Neural cell (in vitro differentiated cells): ENCODE measurements around the gene CYB561A3. TPM values are rescaled to one million over a fixed set of nuclear protein-coding genes. Genes with fewer than 3 reads are reported as not detected.

ENCODE experiments used
- H2AFZ ChIP-seq: fragments of 200-600, 300-800 bp; sonication (generic), shearing (Covaris generic); 2 replicates; pipeline ENCODE4 v1.6.0; 2014; ENCODE audit warnings: low read depth, mild to moderate bottlenecking, antibody characterized with exemption, low read length, moderate library complexity
- H3F3A ChIP-seq: fragments of 200-600 bp; shearing (Covaris generic); 2 replicates; pipeline ENCODE4 v1.6.1; 2016; ENCODE audit warnings: mild to moderate bottlenecking, moderate library complexity, mixed read lengths, antibody characterized with exemption, low read length; ENCODE audit not compliant: insufficient read depth, poor library complexity, severe bottlenecking
- H3K27ac ChIP-seq: fragments of 200-600, 300-800 bp; sonication (generic), shearing (Covaris generic); 2 replicates; pipeline ENCODE4 v1.5.1; 2014; ENCODE audit warnings: mild to moderate bottlenecking, low read length, moderate library complexity
- H3K27me3 ChIP-seq: fragments of 300-800, 200-600 bp; sonication (generic), shearing (Covaris generic); 2 replicates; pipeline ENCODE4 v1.6.0; 2014; ENCODE audit warnings: mild to moderate bottlenecking, low read depth, low read length, moderate library complexity; ENCODE audit not compliant: insufficient read depth
- H3K36me3 ChIP-seq: fragments of 300-800, 200-600 bp; sonication (generic), shearing (Covaris generic); 2 replicates; pipeline ENCODE4 v1.5.1; 2014; ENCODE audit warnings: mild to moderate bottlenecking, antibody characterized with exemption, low read length, moderate library complexity; ENCODE audit not compliant: insufficient read depth
- H3K4me2 ChIP-seq: fragments of 300-800, 200-600 bp; sonication (generic), shearing (Covaris generic); 2 replicates; pipeline ENCODE4 v1.6.0; 2014; ENCODE audit warnings: mild to moderate bottlenecking, low read length
- H3K4me3 ChIP-seq: fragments of 300-800, 200-600 bp; sonication (generic), shearing (Covaris generic); 2 replicates; pipeline ENCODE4 v1.5.1; 2014; ENCODE audit warnings: mild to moderate bottlenecking, low read length, moderate library complexity
- H3K79me2 ChIP-seq: fragments of 200-600 bp; shearing (Covaris generic); replicated peaks from 2 replicates; pipeline ENCODE4 v1.6.0; 2014; ENCODE audit warnings: mild to moderate bottlenecking, low read length, moderate library complexity; ENCODE audit not compliant: insufficient read depth
- H3K9ac ChIP-seq: fragments of 300-800, 200-600 bp; sonication (generic), shearing (Covaris generic); 2 replicates; pipeline ENCODE4 v1.6.1; 2016; ENCODE audit warnings: mild to moderate bottlenecking, low read length, mixed read lengths
- H3K9me2 ChIP-seq: fragments of 200-600 bp; shearing (Covaris generic); 2 replicates; pipeline ENCODE4 v1.6.1; 2016; ENCODE audit warnings: mild to moderate bottlenecking, low read length, mixed read lengths; ENCODE audit not compliant: insufficient read depth
- H3K9me3 ChIP-seq: fragments of 200-600, 300-800 bp; sonication (generic), shearing (Covaris generic); 2 replicates; pipeline ENCODE4 v1.6.1; 2016; ENCODE audit warnings: mild to moderate bottlenecking, mixed run types, low read length, moderate library complexity, mixed read lengths
- H4K20me1 ChIP-seq: fragments of 200-600 bp; shearing (Covaris generic); 2 replicates; pipeline ENCODE4 v1.6.1; 2016; ENCODE audit warnings: mild to moderate bottlenecking, mixed run types; ENCODE audit not compliant: insufficient read depth
- CTCF ChIP-seq: fragments of 450-650 bp; IDR thresholded peaks from 2 replicates; pipeline ENCODE4 v1.5.1; 2014; ENCODE audit warnings: antibody characterized with exemption, mild to moderate bottlenecking, moderate library complexity; ENCODE audit not compliant: poor library complexity, severe bottlenecking
- EP300 ChIP-seq: fragments of 450-650 bp; conservative IDR thresholded peaks from 2 replicates; pipeline ENCODE4 v1.6.1; 2014; ENCODE audit warnings: antibody characterized with exemption, mild to moderate bottlenecking, moderate library complexity; ENCODE audit not compliant: poor library complexity, severe bottlenecking
- EZH2 ChIP-seq: fragments of 200-600, 300-800 bp; shearing (Covaris generic), sonication (generic); IDR thresholded peaks from 2 replicates; pipeline ENCODE4 v1.6.1; 2014; ENCODE audit warnings: antibody characterized with exemption, low read length, borderline replicate concordance, mild to moderate bottlenecking; ENCODE audit not compliant: insufficient read depth, poor library complexity, severe bottlenecking
- MXI1 ChIP-seq: fragments of 450-650 bp; conservative IDR thresholded peaks from 2 replicates; pipeline ENCODE4 v1.6.1; 2014; ENCODE audit warnings: antibody characterized with exemption, mild to moderate bottlenecking; ENCODE audit not compliant: poor library complexity, severe bottlenecking
- POLR2AphosphoS5 ChIP-seq: IDR thresholded peaks from 2 replicates; pipeline ENCODE4 v1.6.1; 2012
- RAD21 ChIP-seq: fragments of 450-650 bp; conservative IDR thresholded peaks from 2 replicates; pipeline ENCODE4 v1.6.1; 2014; ENCODE audit warnings: antibody characterized with exemption, mild to moderate bottlenecking, moderate library complexity
- REST ChIP-seq: IDR thresholded peaks from 2 replicates; pipeline ENCODE4 v1.6.1; 2012; ENCODE audit warnings: borderline replicate concordance
- SMC3 ChIP-seq: fragments of 450-650 bp; conservative IDR thresholded peaks from 2 replicates; pipeline ENCODE4 v1.6.1; 2014; ENCODE audit warnings: antibody characterized with exemption, mild to moderate bottlenecking, moderate library complexity; ENCODE audit not compliant: poor library complexity
- TAF1 ChIP-seq: IDR thresholded peaks from 2 replicates; pipeline ENCODE4 v1.6.1; 2012; ENCODE audit warnings: low read depth
- polyA plus RNA-seq: library from polyadenylated mRNA; depleted of rRNA; stranded (reverse); fragments of >200 nt; gene quantifications from 2 replicates; pipeline ENCODE4 v1.2.3, GENCODE V29; 2014

CYB561A3 gene
- polyA plus RNA-seq, 1 donor from 2014 or later, result 36.3 TPM

GRCh38 chr11:61380884-61381283 is 19.2 kb upstream of the CYB561A3 start:
- no peaks in the 10 kb centered on the region for H3K9me2 ChIP-seq
- TF ChIP-seq POLR2AphosphoS5, result no peak
- no peak for TF ChIP-seq RAD21
- TF ChIP-seq SMC3, result no peak
- TF ChIP-seq MXI1, result no peak
- TF ChIP-seq EZH2, result no peak
- TF ChIP-seq EP300, result no peak
- no peak for TF ChIP-seq TAF1
- no peaks in the 10 kb centered on the region for H3K36me3 ChIP-seq
- H4K20me1 ChIP-seq, result no peaks in the 10 kb centered on the region
- H3K79me2 ChIP-seq, result no peaks in the 10 kb centered on the region
- H3K9me3 ChIP-seq, result no peaks in the 10 kb centered on the region
- H3K9ac ChIP-seq, result no peak overlapping the region
- H3F3A ChIP-seq, result no peaks in the 10 kb centered on the region
- H3K4me2 ChIP-seq, result no peak overlapping the region
- H2AFZ ChIP-seq, result no peak overlapping the region
- no peak overlapping the region for H3K27ac ChIP-seq
- H3K4me3 ChIP-seq, result no peak overlapping the region
- no peaks in the 10 kb centered on the region for H3K27me3 ChIP-seq

GRCh38 chr11:61378713-61379313 is 17.1 kb upstream of the CYB561A3 start:
- Histone ChIP-seq H3K9me2 (no peaks in the 10 kb centered on the region), H3K79me2 (no peaks in the 10 kb centered on the region), H4K20me1 (no peaks in the 10 kb centered on the region), H2AFZ (no peak overlapping the region), H3K4me3 (no peak overlapping the region), H3F3A (no peaks in the 10 kb centered on the region), H3K36me3 (no peaks in the 10 kb centered on the region), H3K9me3 (no peaks in the 10 kb centered on the region), H3K27ac (no peak overlapping the region), H3K9ac (no peak overlapping the region), H3K4me2 (no peak overlapping the region), H3K27me3 (no peaks in the 10 kb centered on the region)
- TF ChIP-seq CTCF, result no peak
- no peak for TF ChIP-seq TAF1
- TF ChIP-seq RAD21, result no peak
- TF ChIP-seq SMC3, result no peak
- TF ChIP-seq EZH2, result no peak
- TF ChIP-seq MXI1, result no peak
- TF ChIP-seq EP300, result no peak
- TF ChIP-seq REST, result no peak
- TF ChIP-seq POLR2AphosphoS5, result no peak
